Caco-2 (cell line): ENCODE results near the gene SLC10A7. TPM values are rescaled to one million over a fixed set of nuclear protein-coding genes. Genes with fewer than 3 reads are reported as not detected.

Experiments used
- BruUV-seq: library from RNA; stranded (reverse); fragments of 400-500 nt; replicated peaks from 2 replicates; lab custom pipeline; 2021; lab: Mats Ljungman, UMichigan
- CTCF ChIA-PET: fragments of 300-600 bp; sonication (Branson Sonifier 250); formaldehyde crosslinking; loops from one replicate; lab custom pipeline; 2022; ENCODE audit warnings: antibody characterized with exemption; lab: Charles Lee
- POLR2A ChIA-PET: fragments of 300-600 bp; sonication (Branson Sonifier 250); formaldehyde crosslinking; loops from one replicate; lab custom pipeline; 2022; ENCODE audit warnings: antibody characterized with exemption; lab: Charles Lee
- DNase-seq, 2 experiments: peaks; one replicate each; pipeline versions ENCODE4 v3.0.0 to v3.0.0-alpha.2; 2020 to 2022
- H3K27me3 ChIP-seq: replicated peaks from 2 replicates; pipeline ENCODE4 v1.6.0; 2011; ENCODE audit warnings: low read length; ENCODE audit not compliant: control insufficient read depth, insufficient read depth
- H3K36me3 ChIP-seq: 2 replicates; pipeline ENCODE4 v1.5.1; 2011; ENCODE audit warnings: low read length; ENCODE audit not compliant: control insufficient read depth, insufficient read depth
- H3K4me1 ChIP-seq: fragments of 250-450 bp; sonication (Bioruptor Pico); 2 replicates; pipeline ENCODE4 v1.5.1; 2020; ENCODE audit warnings: mild to moderate bottlenecking
- H3K4me3 ChIP-seq: 2 replicates; pipeline ENCODE4 v1.5.1; 2011; ENCODE audit warnings: low read depth, mild to moderate bottlenecking, control low read depth, low read length
- H3K9me3 ChIP-seq: fragments of 250-450 bp; sonication (Bioruptor Pico); 2 replicates; pipeline ENCODE4 v1.5.1; 2020; ENCODE audit warnings: mild to moderate bottlenecking, moderate library complexity
- H3K27ac Mint-ChIP-seq: one replicate; pipeline ENCODE4 v1.8.0; 2022; ENCODE audit warnings: mixed read lengths; ENCODE audit not compliant: unreplicated experiment
- H3K27me3 Mint-ChIP-seq: one replicate; pipeline ENCODE4 v1.8.0; 2022; ENCODE audit warnings: mixed read lengths; ENCODE audit not compliant: insufficient read depth, unreplicated experiment
- H3K36me3 Mint-ChIP-seq: one replicate; pipeline ENCODE4 v1.8.0; 2022; ENCODE audit warnings: mild to moderate bottlenecking, mixed read lengths; ENCODE audit not compliant: insufficient read depth, unreplicated experiment
- H3K4me1 Mint-ChIP-seq: one replicate; pipeline ENCODE4 v1.8.0; 2022; ENCODE audit warnings: low read depth, mixed read lengths; ENCODE audit not compliant: unreplicated experiment
- H3K4me3 Mint-ChIP-seq: one replicate; pipeline ENCODE4 v1.8.0; 2022; ENCODE audit warnings: mild to moderate bottlenecking, moderate library complexity, mixed read lengths; ENCODE audit not compliant: unreplicated experiment
- H3K9me3 Mint-ChIP-seq: one replicate; pipeline ENCODE4 v1.8.0; 2022; ENCODE audit warnings: mixed read lengths; ENCODE audit not compliant: unreplicated experiment
- intact Hi-C: fragments of 100-400 bp; cut with micrococcal nuclease; formaldehyde crosslinking; loops from one replicate; pipeline ENCODE4 v1.10.0; 2022; ENCODE audit not compliant: unreplicated experiment
- total RNA-seq: library from RNA; stranded (reverse); gene quantifications from 2 replicates; pipeline ENCODE4 v1.2.3, GENCODE V29; 2022
- TF ChIP-seq, protein P1 (sequence below), 2 experiments: fragments of 200-600 bp in 1 of 2; IDR thresholded peaks; 1 replicate in 1 of 2; 2 replicates in 1 of 2; pipeline versions ENCODE4 v1.5.1 to v1.8.0; 2011 to 2022; ENCODE audit warnings: antibody characterized with exemption in 1 of 2, control low read depth in 1 of 2, inconsistent platforms in 1 of 2, low read depth in 1 of 2, low read length in 1 of 2, mild to moderate bottlenecking in 1 of 2, moderate library complexity in 1 of 2; ENCODE audit not compliant: insufficient read depth in 1 of 2, severe bottlenecking in 1 of 2, unreplicated experiment in 1 of 2

SLC10A7 gene
- total RNA-seq, 1 experiment from 2014 or later = 12.1 TPM

DNA sequence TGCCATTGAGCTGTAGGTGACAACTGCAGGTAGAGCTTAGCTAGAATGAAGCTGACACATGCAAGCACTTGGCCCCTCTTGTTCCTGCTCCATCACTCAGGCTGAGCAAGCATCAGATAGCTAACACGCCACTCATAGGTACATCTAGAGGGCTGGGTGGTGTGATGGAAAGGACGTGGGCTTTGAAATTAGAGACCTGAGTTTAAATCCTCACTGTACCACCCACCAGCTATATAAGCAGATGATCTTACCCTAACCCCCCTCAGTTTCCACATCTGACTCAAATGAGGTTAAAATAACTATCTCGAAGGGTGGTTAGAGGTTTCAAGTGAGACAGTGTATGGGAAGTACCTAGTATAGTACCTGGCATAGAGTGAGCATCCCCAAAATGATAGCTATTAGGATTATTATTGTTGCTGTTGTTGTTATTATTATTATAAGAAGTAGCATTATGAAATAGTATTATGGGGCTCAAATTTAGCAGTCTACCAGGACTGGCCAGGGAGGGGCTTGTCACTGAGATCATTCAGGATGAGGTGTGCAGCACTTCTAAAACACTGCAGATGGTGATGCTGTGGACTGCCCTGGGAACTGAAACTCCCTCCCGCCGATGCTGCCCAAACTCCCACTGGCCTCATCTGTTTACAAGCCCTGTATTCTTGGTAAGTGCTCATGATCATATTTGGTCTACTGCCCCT, 248.4 kb downstream of the SLC10A7 start:
- Mint-ChIP-seq H3K9me3 (no peaks in the 10 kb centered on the region), H3K4me1 (no peaks in the 10 kb centered on the region), H3K36me3 (no peaks in the 10 kb centered on the region), H3K4me3 (no peak overlapping the region), H3K27me3 (no peaks in the 10 kb centered on the region), H3K27ac (no peak overlapping the region)
- CTCF ChIA-PET = no interaction called here
- Histone ChIP-seq H3K4me1 (no peaks in the 10 kb centered on the region), H3K36me3 (no peaks in the 10 kb centered on the region), H3K27me3 (no peaks in the 10 kb centered on the region), H3K4me3 (no peak overlapping the region), H3K9me3 (no peaks in the 10 kb centered on the region)
- intact Hi-C loops = no loop called here
- POLR2A ChIA-PET = no interaction called here
- DNase-seq = no peak
- BruUV-seq = no TSS peak
- TF ChIP-seq, protein P1, sequence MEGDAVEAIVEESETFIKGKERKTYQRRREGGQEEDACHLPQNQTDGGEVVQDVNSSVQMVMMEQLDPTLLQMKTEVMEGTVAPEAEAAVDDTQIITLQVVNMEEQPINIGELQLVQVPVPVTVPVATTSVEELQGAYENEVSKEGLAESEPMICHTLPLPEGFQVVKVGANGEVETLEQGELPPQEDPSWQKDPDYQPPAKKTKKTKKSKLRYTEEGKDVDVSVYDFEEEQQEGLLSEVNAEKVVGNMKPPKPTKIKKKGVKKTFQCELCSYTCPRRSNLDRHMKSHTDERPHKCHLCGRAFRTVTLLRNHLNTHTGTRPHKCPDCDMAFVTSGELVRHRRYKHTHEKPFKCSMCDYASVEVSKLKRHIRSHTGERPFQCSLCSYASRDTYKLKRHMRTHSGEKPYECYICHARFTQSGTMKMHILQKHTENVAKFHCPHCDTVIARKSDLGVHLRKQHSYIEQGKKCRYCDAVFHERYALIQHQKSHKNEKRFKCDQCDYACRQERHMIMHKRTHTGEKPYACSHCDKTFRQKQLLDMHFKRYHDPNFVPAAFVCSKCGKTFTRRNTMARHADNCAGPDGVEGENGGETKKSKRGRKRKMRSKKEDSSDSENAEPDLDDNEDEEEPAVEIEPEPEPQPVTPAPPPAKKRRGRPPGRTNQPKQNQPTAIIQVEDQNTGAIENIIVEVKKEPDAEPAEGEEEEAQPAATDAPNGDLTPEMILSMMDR (IDR thresholded peaks at IDR 0.05; ENCODE audit: insufficient read depth in 1 of 2, low read depth in 1 of 2, low read length in 1 of 2, severe bottlenecking in 1 of 2, unreplicated experiment in 1 of 2) = no peak

DNA sequence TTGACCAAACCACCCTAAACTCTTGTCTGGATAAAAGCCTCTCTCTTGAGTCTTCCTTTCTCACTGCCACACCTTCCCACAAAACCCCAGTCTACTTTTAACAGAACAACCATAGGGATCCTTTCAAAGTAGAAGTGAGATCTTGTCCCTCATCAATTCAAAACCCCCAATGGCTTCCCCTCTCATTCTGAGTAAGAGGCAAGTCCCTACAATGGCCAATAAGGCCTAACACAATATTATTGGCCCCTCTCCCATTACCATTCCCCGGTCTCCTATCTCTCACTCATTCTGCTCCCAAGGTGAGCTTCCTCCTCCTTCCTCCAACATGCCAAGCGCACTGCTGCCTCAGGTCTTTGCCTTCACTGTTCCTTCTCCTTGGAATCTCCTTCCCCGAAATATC, 250.3 kb downstream of the SLC10A7 start:
- no peaks in the 10 kb centered on the region for H3K9me3 Mint-ChIP-seq
- H3K27me3 Mint-ChIP-seq = no peaks in the 10 kb centered on the region
- H3K4me1 ChIP-seq = no peaks in the 10 kb centered on the region
- no peaks in the 10 kb centered on the region for H3K4me1 Mint-ChIP-seq
- POLR2A ChIA-PET = no interaction called here
- BruUV-seq = no TSS peak
- no peak for DNase-seq
- H3K27me3 ChIP-seq = no peaks in the 10 kb centered on the region
- intact Hi-C loops = no loop called here
- H3K36me3 Mint-ChIP-seq = no peaks in the 10 kb centered on the region
- H3K9me3 ChIP-seq = no peaks in the 10 kb centered on the region
- CTCF ChIA-PET = no interaction called here
- H3K27ac Mint-ChIP-seq = no peak overlapping the region
- H3K36me3 ChIP-seq = no peaks in the 10 kb centered on the region
- TF ChIP-seq, protein P1 (IDR thresholded peaks at IDR 0.05; ENCODE audit: insufficient read depth in 1 of 2, low read depth in 1 of 2, low read length in 1 of 2, severe bottlenecking in 1 of 2, unreplicated experiment in 1 of 2) = no peak
- no peak overlapping the region for H3K4me3 Mint-ChIP-seq
- H3K4me3 ChIP-seq = no peak overlapping the region

DNA sequence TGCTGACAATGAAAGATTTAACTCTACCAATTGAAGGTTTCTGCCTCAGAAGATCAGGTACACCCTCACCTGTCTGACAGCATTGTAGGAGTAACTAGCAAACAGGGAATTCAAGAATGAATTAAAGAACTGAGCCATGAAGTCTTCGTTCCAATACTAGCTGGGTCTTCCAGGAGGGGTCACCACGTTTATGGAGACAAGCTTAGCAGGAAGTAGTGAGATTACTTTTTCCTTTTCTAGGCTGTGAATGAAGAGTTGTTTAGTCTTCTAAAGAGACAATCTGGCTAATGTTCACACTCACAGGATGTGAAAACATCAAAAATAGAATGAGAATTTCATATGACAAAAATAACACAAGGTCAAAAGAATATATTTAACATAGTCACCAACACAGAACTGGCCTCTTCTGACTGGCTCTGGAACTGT, 252.5 kb downstream of the SLC10A7 start:
- Mint-ChIP-seq H3K36me3 (no peaks in the 10 kb centered on the region), H3K4me1 (no peaks in the 10 kb centered on the region), H3K4me3 (no peak overlapping the region), H3K9me3 (no peaks in the 10 kb centered on the region), H3K27ac (no peak overlapping the region), H3K27me3 (no peaks in the 10 kb centered on the region)
- intact Hi-C loops = no loop called here
- no peaks in the 10 kb centered on the region for H3K27me3 ChIP-seq
- H3K36me3 ChIP-seq = no peaks in the 10 kb centered on the region
- no peaks in the 10 kb centered on the region for H3K9me3 ChIP-seq
- DNase-seq = no peak
- CTCF ChIA-PET = no interaction called here
- POLR2A ChIA-PET = no interaction called here
- TF ChIP-seq, protein P1 (IDR thresholded peaks at IDR 0.05; ENCODE audit: insufficient read depth in 1 of 2, low read depth in 1 of 2, low read length in 1 of 2, severe bottlenecking in 1 of 2, unreplicated experiment in 1 of 2) = no peak
- H3K4me3 ChIP-seq = no peak overlapping the region
- BruUV-seq = no TSS peak
- H3K4me1 ChIP-seq = no peaks in the 10 kb centered on the region
